ENCODE data around the gene WDR53. TPM values are rescaled to one million over a fixed set of nuclear protein-coding genes. Genes with fewer than 3 reads are reported as not detected.

The WDR53 gene
- total and polyA plus RNA-seq, 9 of the 15 experiments (the other 6 are each of a cell fraction or from before 2014, with no cell fraction given) = 13.0 to 34.5 (median 20.9) TPM

DNA sequence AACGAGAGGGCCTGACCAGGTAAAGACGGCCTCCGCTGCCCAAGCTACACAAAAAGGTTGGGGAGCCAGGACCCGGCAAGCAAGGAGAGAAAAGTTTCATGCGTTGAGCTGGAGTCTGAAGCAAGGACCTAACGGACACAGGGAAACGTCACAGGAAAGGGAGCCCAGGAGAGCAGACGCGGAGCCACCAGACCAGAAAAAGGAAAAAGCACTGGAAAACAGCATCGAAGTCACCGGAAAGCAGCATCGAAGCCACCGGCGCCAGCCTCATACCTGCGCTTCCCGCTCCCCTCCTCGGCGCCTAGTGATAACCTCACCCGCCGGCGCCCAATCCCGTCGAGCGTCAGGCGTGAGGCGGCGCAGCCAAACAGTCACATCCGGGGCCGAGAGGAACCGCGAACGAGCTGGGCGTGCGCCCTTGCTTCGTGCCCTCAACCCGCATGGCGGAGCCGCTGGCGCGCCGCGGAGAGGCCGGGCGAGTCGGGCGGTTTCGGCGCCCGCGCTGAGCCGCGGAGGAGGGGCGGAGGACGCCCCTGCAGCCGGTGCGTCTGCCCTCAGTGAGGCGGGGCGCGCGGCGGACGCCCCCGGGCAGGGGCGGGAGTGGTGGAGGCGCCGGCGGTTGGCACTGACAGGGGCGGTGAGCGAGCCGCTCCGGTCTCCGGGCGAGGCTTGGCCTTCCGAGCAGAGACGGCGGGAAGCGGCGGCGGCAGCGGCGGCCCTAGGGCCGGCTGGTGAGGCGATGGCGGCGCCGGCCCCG, at the start of gene WDR53, which contains the start of gene FBXO45 (continued):
- TF ChIP-seq, protein P1, sequence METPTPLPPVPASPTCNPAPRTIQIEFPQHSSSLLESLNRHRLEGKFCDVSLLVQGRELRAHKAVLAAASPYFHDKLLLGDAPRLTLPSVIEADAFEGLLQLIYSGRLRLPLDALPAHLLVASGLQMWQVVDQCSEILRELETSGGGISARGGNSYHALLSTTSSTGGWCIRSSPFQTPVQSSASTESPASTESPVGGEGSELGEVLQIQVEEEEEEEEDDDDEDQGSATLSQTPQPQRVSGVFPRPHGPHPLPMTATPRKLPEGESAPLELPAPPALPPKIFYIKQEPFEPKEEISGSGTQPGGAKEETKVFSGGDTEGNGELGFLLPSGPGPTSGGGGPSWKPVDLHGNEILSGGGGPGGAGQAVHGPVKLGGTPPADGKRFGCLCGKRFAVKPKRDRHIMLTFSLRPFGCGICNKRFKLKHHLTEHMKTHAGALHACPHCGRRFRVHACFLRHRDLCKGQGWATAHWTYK (CRISPR knock-in tag; IDR thresholded peaks at IDR 0.05) = 0 out of 2 replicates have a peak, but pooled peaks have one; percentile 52
- TF ChIP-seq, protein P2, sequence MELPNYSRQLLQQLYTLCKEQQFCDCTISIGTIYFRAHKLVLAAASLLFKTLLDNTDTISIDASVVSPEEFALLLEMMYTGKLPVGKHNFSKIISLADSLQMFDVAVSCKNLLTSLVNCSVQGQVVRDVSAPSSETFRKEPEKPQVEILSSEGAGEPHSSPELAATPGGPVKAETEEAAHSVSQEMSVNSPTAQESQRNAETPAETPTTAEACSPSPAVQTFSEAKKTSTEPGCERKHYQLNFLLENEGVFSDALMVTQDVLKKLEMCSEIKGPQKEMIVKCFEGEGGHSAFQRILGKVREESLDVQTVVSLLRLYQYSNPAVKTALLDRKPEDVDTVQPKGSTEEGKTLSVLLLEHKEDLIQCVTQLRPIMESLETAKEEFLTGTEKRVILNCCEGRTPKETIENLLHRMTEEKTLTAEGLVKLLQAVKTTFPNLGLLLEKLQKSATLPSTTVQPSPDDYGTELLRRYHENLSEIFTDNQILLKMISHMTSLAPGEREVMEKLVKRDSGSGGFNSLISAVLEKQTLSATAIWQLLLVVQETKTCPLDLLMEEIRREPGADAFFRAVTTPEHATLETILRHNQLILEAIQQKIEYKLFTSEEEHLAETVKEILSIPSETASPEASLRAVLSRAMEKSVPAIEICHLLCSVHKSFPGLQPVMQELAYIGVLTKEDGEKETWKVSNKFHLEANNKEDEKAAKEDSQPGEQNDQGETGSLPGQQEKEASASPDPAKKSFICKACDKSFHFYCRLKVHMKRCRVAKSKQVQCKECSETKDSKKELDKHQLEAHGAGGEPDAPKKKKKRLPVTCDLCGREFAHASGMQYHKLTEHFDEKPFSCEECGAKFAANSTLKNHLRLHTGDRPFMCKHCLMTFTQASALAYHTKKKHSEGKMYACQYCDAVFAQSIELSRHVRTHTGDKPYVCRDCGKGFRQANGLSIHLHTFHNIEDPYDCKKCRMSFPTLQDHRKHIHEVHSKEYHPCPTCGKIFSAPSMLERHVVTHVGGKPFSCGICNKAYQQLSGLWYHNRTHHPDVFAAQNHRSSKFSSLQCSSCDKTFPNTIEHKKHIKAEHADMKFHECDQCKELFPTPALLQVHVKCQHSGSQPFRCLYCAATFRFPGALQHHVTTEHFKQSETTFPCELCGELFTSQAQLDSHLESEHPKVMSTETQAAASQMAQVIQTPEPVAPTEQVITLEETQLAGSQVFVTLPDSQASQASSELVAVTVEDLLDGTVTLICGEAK (IDR thresholded peaks at IDR 0.05) = peak; percentile 94
- TF ChIP-seq, protein P2 (CRISPR knock-in tag; IDR thresholded peaks at IDR 0.05) = no peak
- TF ChIP-seq HOXB6 (CRISPR knock-in tag; IDR thresholded peaks at IDR 0.05; ENCODE audit: borderline replicate concordance) (no peak), CREM (IDR thresholded peaks at IDR 0.05; ENCODE audit: low read depth) (peak; percentile 100), CBX3 (IDR thresholded peaks at IDR 0.05; ENCODE audit: borderline replicate concordance in 1 of 2, low read length in 2 of 2) (peak in 1 of 2 experiments; percentile 87; a peak in 1 of 3 replicates), PHTF2 (CRISPR knock-in tag; IDR thresholded peaks at IDR 0.05) (no peak), SIX5 (IDR thresholded peaks at IDR 0.05; ENCODE audit: borderline replicate concordance in 1 of 2, insufficient read depth in 1 of 2, low read depth in 1 of 2, low read length in 2 of 2) (peak; percentile 46 to 66; a peak in 3 of 4 replicates), EP300 (IDR thresholded peaks at IDR 0.05; ENCODE audit: low read length) (peak; percentile 42; the same call in 1 of the 2 replicates), CBX1 (IDR thresholded peaks at IDR 0.05; ENCODE audit: low read depth) (peak; percentile 90; the same call in 1 of the 2 replicates), ELF1 (tag; IDR thresholded peaks at IDR 0.05) (peak; percentile 87), TAF9B (IDR thresholded peaks at IDR 0.05; ENCODE audit: partially characterized antibody) (peak; percentile 51), ZNF41 (CRISPR knock-in tag; conservative IDR thresholded peaks at IDR 0.05) (0 out of 2 replicates have a peak, but pooled peaks have one; percentile 30), NEUROD1 (IDR thresholded peaks at IDR 0.05; ENCODE audit: borderline replicate concordance, low read depth, low read length, partially characterized antibody) (peak; percentile 42)
- TF ChIP-seq, protein P3, sequence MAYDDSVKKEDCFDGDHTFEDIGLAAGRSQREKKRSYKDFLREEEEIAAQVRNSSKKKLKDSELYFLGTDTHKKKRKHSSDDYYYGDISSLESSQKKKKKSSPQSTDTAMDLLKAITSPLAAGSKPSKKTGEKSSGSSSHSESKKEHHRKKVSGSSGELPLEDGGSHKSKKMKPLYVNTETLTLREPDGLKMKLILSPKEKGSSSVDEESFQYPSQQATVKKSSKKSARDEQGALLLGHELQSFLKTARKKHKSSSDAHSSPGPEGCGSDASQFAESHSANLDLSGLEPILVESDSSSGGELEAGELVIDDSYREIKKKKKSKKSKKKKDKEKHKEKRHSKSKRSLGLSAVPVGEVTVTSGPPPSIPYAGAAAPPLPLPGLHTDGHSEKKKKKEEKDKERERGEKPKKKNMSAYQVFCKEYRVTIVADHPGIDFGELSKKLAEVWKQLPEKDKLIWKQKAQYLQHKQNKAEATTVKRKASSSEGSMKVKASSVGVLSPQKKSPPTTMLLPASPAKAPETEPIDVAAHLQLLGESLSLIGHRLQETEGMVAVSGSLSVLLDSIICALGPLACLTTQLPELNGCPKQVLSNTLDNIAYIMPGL (CRISPR knock-in tag; IDR thresholded peaks at IDR 0.05) = peak; percentile 68; the same call in 1 of the 2 replicates
